Stimulated activated CD8-positive, alpha-beta memory T cell treated with anti-CD3 and anti-CD28 coated beads, Interleukin-4, amount 100 ng/mL, for 1 hour (primary cell): ENCODE results near the gene FBXO17.

Experiments used
- DNase-seq, 2 donors: peaks; one replicate each; pipeline ENCODE4 v3.0.0-alpha.2; 2020; ENCODE audit warnings: low read depth in 2 of 2, low spot score in 1 of 2

FBXO17 gene

DNA sequence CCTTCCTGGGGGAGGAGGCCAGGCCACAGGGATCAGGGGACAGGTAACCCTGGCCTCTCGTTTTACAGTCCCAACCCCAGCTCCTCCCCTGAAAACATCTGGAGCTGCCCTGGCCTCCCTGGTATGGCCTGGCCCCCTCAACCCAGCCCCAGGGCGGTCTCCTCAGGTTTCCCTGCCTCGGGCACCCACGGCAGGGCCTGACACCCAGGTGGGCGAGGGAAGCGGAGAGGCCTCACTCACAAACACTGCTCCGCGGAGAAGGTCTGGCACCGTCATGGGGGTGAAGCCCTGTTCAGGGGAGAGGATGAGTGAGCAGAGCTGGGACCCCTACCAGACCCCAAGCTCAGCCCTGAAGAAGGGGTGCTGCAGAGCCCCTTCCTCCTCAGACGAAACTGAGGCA, 57.0 kb downstream of the FBXO17 start:
- DNase-seq: no peak

DNA sequence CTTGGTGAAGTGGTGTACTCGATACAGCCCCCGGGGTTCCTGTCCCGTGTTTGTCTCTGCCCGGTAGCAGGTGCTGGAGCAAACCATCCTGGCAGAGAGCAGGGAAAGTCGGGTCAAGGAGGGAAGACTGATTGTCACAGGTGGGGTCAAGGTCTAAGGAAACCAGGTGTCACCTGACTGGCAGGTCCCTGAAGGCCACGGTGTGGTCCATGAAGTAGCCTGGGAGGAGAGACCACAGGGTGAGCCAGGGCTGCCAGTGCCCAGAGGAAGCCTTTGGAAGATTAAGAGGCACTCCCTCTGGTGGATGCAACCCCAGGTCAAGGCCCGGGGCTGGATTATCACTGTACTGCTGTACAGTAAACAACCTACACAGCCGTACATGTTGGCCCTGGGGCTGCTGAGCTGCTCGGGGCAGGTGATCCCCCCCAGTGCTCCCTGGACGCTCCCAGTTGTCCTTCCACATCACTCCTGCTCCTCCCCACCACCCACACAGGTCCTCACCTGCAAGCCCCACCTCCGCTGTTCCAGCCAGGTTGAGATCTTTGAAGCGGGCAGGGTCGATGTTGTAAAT, 57.5 kb downstream of the FBXO17 start:
- DNase-seq: no peak

DNA sequence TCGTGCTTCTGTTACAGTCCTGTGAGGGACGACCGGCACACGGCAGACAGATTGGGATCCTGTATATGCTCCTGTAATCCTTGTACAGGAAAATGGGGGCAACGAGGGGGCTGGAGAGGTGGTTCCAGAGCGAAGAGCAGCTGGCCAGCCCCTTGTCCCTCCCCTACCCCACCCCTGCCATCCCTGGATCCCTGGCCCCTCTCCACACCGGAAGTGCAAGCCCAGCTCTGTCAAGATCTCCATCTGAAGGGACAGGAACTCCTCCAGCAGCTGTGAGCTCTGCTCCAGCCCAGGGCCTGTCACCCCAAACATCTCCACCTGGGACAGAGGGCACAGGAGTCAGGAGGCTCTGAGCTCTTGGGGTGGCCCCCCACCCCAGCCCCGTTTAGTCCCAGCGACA, 58.0 kb downstream of the FBXO17 start:
- no peak for DNase-seq

DNA sequence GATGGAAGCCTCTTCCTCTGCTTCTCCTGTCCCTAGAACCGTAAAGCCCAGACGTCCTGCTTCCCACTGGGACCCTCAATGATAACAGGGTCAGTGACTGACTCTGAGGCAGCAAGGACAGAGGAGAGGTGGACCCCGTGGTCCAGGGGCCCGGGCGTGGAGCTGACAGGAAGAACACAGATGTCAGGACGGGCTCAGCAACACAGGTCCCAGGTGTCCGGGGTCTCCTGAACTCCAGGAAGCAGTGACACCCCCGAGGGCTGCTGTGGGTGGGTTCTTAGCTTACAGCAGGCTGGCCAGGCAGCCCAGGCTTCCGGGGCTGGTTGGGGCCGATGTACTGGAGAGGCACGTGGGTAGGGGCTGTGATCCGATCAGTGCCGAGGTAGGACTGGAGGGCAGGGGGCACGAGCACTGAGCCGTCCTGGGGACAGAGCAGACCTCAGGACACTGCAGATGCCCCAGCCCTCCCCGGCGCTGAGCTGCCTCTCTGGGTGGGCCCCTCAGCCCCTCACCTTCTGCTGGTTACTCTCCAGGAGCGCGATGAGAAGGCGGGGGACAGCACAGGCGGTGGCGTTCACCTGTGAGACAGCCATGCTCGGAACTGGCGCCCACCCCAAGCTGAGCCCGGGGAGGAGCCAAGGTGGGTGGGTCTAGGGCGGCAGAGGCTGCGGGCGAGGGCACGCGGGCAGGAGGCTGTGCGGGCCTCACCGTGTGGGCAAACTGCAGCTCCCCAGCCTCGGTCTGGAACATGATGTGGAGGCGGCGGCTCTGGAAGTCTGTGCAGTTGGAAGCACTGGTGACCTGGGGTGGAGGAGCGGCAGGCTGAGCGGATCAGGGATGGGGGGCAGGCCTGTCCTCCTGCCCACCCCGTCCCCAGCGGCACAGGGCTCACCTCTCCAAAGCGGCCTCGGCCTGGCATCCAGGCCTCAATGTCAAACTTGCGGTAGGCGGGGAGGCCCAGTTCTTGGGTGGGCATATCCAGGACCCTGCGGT, 59.9 kb downstream of the FBXO17 start:
- DNase-seq: no peak

DNA sequence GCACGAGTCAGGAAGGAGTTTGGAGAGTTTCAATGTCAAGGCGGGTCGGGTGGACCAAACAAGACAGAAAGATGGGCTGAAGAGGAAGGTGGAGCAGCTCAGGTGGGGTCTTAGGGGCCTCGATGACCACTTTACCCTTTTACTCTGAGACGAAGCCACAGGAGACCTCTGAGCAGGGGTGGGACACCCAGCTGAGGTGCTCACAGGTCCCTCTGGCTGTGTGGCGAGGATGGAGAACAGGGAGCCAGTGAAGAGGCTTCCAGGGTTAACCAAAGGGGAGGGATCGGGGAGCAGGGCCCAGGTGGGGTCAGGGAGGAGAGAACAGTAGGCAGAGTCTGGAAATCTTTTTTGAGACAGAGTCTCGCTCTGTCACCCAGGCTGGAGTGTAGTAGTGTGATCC, 61.6 kb downstream of the FBXO17 start:
- DNase-seq: no peak

DNA sequence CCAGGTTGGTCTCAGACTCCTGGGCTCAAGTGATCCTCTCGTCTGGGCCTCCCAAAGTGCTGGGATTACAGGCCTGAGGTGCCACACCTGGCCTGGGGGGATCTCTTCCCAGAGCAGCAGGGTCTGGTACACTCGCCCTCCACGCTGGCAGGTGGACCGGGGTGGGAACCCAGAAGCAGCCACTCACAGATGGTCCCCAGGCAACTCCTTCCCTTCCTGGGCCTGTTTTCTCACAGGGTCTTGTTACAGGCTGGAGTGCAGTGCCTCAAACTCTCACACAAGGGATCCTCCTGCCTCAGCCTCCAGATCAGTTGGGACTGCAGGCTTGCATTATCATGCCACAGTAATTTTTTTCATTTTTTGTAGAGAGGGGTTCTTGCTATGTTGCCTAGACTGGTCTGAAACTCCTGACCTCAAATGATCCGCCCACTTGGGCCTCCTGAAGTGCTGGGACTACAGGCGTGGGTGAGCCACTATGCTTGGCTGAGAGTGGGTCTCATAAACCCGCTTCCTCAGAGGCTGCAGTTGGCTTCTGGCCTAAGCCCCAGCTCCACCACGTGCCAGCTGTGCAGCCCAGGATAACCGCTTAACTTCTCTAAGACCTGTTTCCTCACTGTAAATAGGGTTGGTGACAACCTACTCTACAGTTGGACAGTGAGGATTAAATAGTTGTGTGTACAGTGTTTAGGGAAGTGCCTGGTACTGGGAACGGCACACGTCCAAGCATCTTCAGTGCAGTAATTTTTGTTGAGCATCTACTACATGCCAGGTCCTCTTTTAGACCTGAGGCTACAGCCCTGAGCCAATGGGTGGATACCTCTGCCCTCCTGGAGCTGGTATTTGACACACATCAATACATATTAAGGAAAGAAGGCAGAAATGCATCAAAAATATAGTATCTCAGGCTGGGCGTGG, 62.7 kb downstream of the FBXO17 start:
- DNase-seq: no peak

DNA sequence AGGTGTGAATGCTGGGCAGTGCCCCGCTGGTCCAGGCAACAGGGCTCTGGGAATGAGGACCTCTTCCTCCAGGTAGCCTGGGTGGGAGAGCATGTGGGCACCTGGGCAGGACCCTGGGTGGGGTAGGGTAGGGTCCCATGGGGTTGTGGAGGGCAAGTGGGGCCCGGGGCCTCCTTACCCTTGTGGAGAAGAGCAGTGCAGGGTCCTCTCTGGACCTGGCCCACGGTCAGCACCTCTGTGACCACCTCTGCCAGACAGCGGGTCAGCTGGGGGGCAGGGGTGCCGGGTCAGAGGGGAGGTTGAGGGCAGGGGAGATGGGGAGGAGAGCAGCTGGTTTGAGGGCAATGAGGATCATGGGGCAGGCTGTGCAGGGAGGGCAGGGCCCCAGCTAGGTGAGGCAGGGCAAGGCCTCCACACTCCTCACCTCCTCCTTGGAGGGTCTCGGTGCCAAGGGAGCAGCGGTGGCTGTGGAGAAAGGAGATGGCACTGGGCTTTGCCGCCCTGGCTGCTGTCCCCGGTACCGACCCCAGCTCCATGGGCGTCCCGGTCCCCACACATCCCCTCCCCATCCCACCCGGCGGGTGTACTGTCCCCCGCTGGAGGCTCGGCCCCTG, 64.0 kb downstream of the FBXO17 start:
- no peak for DNase-seq

DNA sequence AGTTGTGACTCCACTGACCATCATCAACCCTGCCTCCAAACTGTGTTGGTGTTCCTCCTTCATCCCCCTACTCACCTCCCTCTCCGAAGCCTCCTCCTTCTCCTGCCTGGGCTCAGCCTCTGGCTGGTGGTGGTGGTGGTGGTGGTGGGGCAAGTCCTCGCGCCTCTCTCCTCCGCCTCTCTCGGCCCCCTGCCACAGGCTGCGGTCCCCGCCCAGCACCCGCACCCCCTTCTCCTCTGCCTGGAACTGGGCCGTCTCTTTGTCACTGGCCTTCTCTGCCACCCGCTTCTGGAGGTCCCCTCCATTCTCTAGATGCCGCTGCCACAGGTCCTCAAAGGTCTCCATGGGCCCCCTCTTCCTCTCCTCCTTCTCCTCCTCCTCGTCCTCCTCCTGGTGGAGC, 65.1 kb downstream of the FBXO17 start:
- DNase-seq: no peak

DNA sequence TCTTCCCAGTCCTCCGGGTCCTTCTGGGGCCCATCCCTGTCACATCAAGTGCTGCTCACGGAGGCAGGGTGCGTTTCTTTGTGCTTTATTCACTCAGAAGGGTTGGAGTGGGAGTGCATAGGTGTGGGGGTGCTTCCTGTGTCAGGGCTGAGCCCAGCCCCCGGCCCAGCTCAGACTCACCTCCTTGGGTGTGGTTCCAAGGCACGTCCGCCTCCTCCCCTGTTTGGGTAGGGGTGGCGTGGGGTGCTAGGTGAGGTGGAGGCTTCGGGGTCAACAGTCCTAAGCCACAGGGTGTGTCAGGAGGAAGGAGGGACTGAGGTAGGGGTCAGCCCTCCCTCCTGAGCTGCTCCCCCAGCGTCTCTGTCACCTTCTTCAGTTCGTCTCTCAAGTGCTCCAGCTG, 66.6 kb downstream of the FBXO17 start:
- DNase-seq: no peak

DNA sequence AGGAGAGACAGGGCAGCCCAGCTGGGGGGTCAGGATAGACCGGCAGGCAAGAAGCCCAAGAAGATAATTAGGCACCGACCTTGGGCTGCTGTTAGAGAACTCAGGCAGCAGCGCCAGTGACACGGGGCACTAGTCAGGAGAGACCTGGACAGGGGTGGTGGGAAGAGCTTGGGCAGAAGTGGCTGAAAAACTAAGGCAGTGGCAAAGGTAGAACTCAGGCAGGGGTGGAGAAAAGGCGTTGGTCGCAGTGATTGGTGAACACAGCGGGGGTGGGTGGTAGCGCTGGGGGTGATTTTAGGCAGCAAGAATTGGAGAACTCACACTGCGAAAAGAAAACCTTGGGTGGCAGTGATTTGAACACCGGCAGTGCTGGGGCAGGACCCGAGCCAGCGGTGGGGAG, 67.9 kb downstream of the FBXO17 start:
- no peak for DNase-seq

DNA sequence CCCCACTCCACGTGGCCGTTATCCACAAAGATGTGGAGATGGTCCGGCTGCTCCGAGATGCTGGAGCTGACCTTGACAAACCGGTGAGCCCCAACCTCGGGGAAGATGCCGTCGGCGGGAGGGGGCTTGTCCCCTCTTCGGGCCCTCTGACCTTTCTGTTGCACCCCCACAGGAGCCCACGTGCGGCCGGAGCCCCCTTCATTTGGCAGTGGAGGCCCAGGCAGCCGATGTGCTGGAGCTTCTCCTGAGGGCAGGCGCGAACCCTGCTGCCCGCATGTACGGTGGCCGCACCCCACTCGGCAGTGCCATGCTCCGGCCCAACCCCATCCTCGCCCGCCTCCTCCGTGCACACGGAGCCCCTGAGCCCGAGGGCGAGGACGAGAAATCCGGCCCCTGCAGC, 68.3 kb downstream of the FBXO17 start:
- no peak for DNase-seq

DNA sequence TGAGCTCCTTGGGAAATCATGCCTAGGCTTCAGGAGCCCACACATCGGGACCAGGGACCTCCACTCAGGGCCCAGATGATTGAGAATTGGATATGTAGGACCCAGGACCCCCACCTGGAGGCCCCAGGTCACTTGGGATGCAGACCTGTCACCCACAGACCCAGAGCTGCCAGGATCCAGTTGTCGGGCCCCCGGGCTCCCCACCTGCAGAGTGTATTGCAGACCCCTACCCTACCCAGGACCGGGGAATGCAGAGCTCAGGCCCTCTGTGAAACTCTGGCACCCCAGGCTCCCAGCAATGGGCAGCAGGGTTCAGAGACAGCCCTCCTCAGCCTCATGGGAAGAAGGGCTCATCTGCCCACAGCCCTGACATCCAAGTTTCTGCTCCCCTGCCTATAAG, 69.9 kb downstream of the FBXO17 start:
- DNase-seq: no peak

DNA sequence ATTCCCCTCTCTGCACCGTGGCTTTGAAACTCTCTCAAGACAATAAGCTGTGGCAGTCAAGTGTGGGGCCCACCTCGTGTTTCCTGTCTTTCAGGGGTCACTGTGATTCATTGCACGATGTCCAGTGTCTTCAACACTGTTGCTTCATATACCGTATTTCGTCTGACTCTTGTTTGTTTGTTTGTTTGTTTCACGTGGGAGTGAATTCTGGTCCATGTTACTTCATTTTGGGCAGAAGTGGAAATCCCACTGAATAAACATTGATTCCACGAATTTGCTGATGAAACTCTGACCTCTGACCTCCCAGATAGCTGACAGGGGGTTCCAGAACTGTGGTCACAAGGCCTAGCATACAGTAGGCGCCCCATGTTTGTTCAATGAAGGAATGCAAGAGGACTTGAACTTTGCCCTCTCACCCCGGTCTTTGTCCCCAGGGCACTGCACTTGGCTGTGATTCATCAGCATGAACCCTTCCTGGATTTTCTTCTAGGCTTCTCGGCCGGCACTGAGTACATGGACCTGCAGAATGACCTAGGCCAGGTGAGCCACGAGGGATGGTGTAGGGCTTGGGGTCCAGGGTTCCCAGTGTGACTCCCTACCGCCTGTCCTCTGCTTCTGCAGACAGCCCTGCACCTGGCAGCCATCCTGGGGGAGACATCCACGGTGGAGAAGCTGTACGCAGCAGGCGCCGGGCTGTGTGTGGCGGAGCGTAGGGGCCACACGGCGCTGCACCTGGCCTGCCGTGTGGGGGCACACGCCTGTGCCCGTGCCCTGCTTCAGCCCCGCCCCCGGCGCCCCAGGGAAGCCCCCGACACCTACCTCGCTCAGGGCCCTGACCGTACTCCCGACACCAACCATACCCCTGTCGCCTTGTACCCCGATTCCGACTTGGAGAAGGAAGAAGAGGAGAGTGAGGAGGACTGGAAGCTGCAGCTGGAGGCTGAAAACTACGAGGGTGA, 70.7 kb downstream of the FBXO17 start:
- DNase-seq: no peak

DNA sequence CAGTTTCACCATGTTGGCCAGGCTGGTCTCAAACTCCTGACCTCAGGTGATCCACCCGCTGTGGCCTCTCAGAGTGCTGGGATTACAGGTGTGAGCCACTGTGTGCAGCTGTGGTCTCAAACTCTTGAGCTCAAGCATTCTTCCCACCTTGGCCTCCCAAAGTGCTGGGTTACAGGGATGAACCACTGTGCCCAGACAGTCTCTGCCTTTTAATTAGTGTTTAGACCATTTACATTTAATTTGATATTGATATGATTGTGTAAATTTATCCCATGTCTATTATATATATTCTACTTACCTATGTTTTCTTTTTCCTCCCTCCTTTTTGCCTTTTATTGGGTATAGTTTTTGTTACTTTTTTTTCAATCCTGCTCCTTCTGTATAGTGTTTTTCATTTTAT, 73.9 kb downstream of the FBXO17 start:
- DNase-seq: no peak

DNA sequence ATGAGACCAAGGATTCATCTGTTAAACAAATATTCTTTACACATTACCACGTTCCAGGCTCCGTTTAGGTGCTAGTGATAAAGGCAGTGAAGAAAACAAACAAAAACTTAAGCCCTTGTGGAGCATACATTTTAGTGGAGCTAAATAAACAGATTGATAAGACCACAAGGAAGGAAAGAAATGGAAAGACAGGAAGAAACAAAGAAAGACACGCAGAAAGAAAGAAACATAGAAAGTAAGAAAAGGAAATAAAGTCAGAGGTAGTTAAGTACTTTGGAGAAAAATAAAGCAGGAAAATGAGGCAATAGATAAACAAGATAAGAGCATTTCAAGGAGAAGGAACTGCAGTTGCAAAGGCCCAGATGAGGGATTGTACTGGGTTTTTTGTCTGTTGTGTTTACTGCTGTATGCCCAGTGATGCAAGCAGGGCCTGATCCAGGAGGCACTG, 74.8 kb downstream of the FBXO17 start:
- no peak for DNase-seq

DNA sequence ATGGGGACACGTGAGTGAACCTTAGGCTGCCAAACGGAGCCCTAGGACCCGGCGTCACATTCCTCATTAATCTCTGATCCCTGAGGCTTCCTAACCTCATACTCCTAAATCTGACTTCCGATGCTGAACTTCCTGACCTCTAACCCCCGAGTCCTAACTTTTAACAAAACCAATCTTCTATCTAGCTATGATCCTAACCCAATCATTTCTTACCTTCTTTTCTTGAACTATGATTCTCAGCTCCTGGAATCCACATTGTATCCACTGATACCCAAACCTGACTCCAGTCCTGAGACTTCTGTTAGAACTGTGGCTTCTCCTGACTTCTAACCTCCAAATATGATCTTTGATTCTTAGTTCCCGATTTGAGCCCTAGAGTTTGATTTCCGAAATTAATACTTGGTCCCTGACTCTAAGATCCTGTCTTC, 75.3 kb downstream of the FBXO17 start:
- no peak for DNase-seq

DNA sequence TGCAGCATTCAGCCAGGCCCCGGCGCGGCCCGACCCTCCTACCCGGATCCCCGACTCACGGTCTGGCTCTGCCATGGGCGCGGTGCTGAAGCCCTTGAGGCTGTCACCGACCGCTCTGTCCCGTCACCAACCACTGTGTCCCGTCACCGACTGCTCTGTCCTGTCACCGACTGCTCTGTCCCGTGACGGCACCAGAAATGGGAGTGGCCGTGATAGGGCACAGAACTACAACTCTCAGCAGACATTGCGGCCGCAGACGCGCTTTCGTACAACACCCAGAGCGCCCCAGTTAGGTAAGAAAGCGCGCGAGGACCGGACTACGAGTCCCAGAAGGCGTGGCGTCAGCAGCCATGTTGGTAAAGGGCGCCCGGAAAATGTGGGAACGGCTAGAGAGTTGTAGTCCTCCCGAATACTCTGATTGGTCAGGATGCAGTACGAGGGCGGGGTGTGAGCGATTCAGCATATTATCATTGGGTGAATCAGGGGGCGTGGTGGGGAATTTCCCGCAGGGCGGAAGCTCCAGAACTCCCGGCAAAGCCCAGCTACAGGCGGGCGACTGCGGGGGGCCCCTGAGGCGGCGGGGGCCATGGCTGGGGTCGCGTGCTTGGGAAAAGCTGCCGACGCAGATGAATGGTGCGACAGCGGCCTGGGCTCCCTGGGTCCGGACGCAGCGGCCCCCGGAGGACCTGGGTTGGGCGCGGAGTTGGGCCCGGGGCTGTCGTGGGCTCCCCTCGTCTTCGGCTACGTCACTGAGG, 75.9 kb downstream of the FBXO17 start, which contains the start of the genes NFKBIB and SIRT2:
NFKBIB (plus strand) TSS at position 523 of the 755 bp plus-strand sequence; CDS start at position 587, 64 bp downstream.
SIRT2 (minus strand) TSS at position 172 of the 755 bp plus-strand sequence; CDS start at position 75, 97 bp downstream.
- DNase-seq: peak; percentile 97 to 98

DNA sequence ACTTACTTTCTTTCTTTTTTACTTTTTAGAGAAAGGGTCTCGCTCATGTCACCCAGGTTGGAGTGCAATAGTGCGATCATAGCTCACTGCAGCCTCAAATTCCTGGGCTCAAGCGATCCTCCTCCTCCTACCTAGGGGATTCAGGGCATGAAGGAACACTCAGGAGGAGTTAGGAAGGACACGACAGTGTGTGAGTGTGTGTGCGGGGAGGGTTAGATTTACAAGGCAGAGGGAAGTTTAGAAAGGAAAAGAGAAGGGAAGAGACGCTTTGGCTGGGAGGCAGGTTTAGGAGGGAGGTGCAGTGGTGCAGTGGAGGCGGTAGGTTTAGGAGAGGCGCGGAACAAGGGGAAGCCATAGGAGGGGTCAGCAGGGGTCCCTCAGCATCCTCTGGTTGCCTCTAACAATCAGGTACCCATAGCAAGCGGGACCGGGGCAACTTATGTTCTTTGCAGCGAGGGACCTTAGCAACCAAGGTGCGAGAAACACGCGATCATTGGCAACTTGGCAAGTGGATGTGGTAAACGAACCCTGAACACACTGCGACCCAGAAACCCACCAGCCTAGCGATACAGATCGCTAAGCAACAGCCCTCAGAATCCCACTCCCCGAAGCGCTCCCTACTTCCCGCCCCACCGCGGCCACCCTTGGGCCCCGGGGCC, 76.6 kb downstream of the FBXO17 start:
- no peak for DNase-seq
